SJCRH30 (cell line): ENCODE data around the gene TRIM10. TPM values are rescaled to one million over a fixed set of nuclear protein-coding genes. Genes with fewer than 3 reads are reported as not detected.
A peak's percentile ranks its signal among the peaks of the same experiment; 100 is the strongest.

Experiments used
- DNase-seq, 2 experiments: peaks; one replicate each; pipeline ENCODE4 v3.0.0-alpha.2; 2015 to 2020
- H3K27ac ChIP-seq: fragments of 250-450 bp; sonication (Bioruptor Pico); 2 replicates; pipeline ENCODE4 v1.5.1; 2020; ENCODE audit warnings: mild to moderate bottlenecking, moderate library complexity
- H3K27me3 ChIP-seq: fragments of 250-450 bp; sonication (Bioruptor Pico); 2 replicates; pipeline ENCODE4 v1.5.1; 2020; ENCODE audit warnings: mild to moderate bottlenecking, moderate library complexity
- H3K36me3 ChIP-seq: fragments of 250-450 bp; sonication (Bioruptor Pico); 2 replicates; pipeline ENCODE4 v1.5.1; 2020; ENCODE audit warnings: mild to moderate bottlenecking, moderate library complexity
- H3K4me1 ChIP-seq: fragments of 250-450 bp; sonication (Bioruptor Pico); 2 replicates; pipeline ENCODE4 v1.5.1; 2020; ENCODE audit warnings: mild to moderate bottlenecking, moderate library complexity
- H3K4me3 ChIP-seq: fragments of 250-450 bp; sonication (Bioruptor Pico); 2 replicates; pipeline ENCODE4 v1.5.1; 2020; ENCODE audit warnings: mild to moderate bottlenecking, moderate library complexity
- H3K9me3 ChIP-seq: fragments of 250-450 bp; sonication (Bioruptor Pico); replicated peaks from 2 replicates; pipeline ENCODE4 v1.5.1; 2020; ENCODE audit warnings: mild to moderate bottlenecking, moderate library complexity
- total RNA-seq: library from RNA; depleted of rRNA; stranded (reverse); fragments of >200 nt; shearing (Covaris generic); gene quantifications from 2 replicates; pipeline ENCODE4 v1.2.3, GENCODE V29; 2014; rRNA removed

Gene TRIM10, protein sequence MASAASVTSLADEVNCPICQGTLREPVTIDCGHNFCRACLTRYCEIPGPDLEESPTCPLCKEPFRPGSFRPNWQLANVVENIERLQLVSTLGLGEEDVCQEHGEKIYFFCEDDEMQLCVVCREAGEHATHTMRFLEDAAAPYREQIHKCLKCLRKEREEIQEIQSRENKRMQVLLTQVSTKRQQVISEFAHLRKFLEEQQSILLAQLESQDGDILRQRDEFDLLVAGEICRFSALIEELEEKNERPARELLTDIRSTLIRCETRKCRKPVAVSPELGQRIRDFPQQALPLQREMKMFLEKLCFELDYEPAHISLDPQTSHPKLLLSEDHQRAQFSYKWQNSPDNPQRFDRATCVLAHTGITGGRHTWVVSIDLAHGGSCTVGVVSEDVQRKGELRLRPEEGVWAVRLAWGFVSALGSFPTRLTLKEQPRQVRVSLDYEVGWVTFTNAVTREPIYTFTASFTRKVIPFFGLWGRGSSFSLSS
- not detected in 2 replicates for total RNA-seq

- DNase-seq = no peak
- no peak within 1 kb of the TSS for H3K27ac ChIP-seq
Measured at GRCh38 chr6:30160785-30161531, at the start of gene TRIM10. Gene TRIM10, minus strand, starts transcription at chr6:30161211. Its CDS starts 353 bp downstream, at chr6:30160858.

GRCh38 chr6:30207619-30208295 is 46.7 kb upstream of the TRIM10 start:
- Histone ChIP-seq H3K4me1 (peaks cover 33% of the 10 kb centered on the region), H3K4me3 (no peak overlapping the region), H3K9me3 (no peaks in the 10 kb centered on the region), H3K27me3 (no peaks in the 10 kb centered on the region), H3K27ac (peak overlapping the region; percentile 1), H3K36me3 (no peaks in the 10 kb centered on the region)
- DNase-seq = peak in 1 of 2 experiments; percentile 48

More at GRCh38 chr6:30160785-30161531, at the start of gene TRIM10:
- H3K27me3 ChIP-seq = no peaks in the 10 kb centered on the region
- H3K36me3 ChIP-seq = no peaks in the 10 kb centered on the region
- H3K4me1 ChIP-seq = no peaks in the 10 kb centered on the region
- H3K9me3 ChIP-seq = no peaks in the 10 kb centered on the region
- no peak within 1 kb of the TSS for H3K4me3 ChIP-seq

GRCh38 chr6:30206799-30207618 is 46.0 kb upstream of the TRIM10 start:
- peak; percentile 35 to 66 for DNase-seq
- no peaks in the 10 kb centered on the region for H3K27me3 ChIP-seq
- peak overlapping the region; percentile 1 for H3K27ac ChIP-seq
- H3K4me1 ChIP-seq = peaks cover 33% of the 10 kb centered on the region
- no peaks in the 10 kb centered on the region for H3K9me3 ChIP-seq
- H3K4me3 ChIP-seq = no peak overlapping the region
- no peaks in the 10 kb centered on the region for H3K36me3 ChIP-seq

DNA sequence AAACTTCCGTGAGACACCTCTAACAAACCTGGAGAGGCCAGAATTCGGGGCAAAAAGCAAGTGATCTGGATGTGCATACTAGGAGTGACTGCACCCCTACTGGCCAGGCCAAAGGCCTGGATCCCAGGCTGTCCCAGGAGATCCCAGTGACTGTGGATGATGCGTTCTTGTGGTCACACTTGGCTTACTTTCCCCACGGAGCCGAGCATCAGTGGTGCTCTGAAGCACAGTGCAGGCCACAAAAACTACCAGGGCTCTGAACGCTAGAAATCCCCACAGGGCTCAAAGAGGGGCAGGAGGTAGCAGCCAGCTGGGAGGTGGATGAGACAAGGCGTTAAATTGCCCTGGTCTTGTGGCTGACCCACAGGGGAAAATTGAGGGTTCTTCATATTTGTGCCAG is 45.1 kb upstream of the TRIM10 start:
- Histone ChIP-seq H3K9me3 (no peaks in the 10 kb centered on the region), H3K27me3 (no peaks in the 10 kb centered on the region), H3K36me3 (peaks cover 1% of the 10 kb centered on the region; the same call in 1 of the 2 replicates), H3K27ac (no peak overlapping the region), H3K4me3 (no peak overlapping the region), H3K4me1 (peaks cover 28% of the 10 kb centered on the region)
- DNase-seq = peak; percentile 22 to 34

DNA sequence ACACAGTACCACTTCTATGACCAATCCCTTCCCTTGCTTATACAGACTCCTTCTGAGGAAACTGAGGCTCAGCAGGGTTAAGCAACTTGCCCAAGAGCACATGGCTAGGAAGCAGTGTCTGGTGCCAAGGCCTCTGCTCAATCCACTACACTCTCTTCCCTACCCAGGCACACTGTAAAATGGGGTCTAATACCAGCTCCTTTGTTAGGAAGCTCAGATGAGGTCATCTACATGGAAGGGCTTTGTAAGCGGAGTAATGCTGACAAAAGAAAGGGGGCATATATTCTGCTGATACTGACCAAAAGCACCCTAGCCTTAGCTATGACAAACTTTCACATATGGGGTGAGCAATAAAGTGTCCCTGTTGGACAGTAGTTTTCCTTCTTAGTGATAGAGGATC is 43.1 kb upstream of the TRIM10 start:
- Histone ChIP-seq H3K4me3 (no peak overlapping the region), H3K36me3 (peaks cover 11% of the 10 kb centered on the region), H3K4me1 (peaks cover 25% of the 10 kb centered on the region), H3K9me3 (no peaks in the 10 kb centered on the region), H3K27ac (no peak overlapping the region), H3K27me3 (no peaks in the 10 kb centered on the region)
- DNase-seq = no peak

GRCh38 chr6:30202366-30202765 is 41.4 kb upstream of the TRIM10 start:
- no peak overlapping the region for H3K27ac ChIP-seq

DNA sequence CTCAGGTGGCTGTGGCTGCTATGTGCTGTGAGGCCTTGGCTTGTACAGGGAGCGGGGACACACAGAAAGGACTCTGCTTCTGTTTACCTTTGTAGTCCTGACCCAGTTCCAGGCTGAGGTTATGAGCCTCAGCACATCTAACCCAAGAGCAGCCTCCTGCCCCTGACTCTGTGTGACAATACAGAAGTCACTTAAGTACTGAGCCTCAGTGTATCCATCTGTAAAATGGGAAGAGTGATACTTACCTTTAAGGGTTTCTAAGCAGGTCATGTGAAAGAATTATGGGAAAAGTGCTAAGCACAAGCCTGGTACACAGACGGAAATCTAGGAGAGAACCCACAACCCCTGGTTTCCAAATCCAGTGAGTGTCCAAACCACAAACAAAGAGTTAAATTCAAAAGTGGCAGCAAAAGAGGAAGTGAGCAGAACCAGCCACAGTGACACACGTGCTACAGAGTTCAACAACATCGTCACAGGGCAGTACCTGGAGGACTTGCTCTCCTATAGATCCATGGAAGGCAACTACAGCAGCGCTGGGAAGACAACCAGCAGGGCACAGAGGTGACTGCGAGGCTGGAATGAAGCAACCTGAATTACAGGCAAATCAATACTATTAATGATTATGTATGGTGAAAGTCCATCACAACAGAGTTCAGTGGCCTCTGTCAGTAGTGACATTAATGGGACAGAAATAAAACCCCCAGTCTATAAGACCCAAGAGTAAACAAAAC is 39.7 kb upstream of the TRIM10 start:
- Histone ChIP-seq H3K27ac (no peak overlapping the region), H3K4me3 (no peak overlapping the region), H3K4me1 (no peaks in the 10 kb centered on the region), H3K36me3 (peaks cover 21% of the 10 kb centered on the region), H3K9me3 (no peaks in the 10 kb centered on the region), H3K27me3 (no peaks in the 10 kb centered on the region)
- DNase-seq = no peak

More at GRCh38 chr6:30202366-30202765, 41.4 kb upstream of the TRIM10 start:
- H3K4me3 ChIP-seq = no peak overlapping the region
- H3K36me3 ChIP-seq = peaks cover 19% of the 10 kb centered on the region
- no peaks in the 10 kb centered on the region for H3K9me3 ChIP-seq
- DNase-seq = no peak
- peaks cover 15% of the 10 kb centered on the region for H3K4me1 ChIP-seq
- H3K27me3 ChIP-seq = no peaks in the 10 kb centered on the region

DNA sequence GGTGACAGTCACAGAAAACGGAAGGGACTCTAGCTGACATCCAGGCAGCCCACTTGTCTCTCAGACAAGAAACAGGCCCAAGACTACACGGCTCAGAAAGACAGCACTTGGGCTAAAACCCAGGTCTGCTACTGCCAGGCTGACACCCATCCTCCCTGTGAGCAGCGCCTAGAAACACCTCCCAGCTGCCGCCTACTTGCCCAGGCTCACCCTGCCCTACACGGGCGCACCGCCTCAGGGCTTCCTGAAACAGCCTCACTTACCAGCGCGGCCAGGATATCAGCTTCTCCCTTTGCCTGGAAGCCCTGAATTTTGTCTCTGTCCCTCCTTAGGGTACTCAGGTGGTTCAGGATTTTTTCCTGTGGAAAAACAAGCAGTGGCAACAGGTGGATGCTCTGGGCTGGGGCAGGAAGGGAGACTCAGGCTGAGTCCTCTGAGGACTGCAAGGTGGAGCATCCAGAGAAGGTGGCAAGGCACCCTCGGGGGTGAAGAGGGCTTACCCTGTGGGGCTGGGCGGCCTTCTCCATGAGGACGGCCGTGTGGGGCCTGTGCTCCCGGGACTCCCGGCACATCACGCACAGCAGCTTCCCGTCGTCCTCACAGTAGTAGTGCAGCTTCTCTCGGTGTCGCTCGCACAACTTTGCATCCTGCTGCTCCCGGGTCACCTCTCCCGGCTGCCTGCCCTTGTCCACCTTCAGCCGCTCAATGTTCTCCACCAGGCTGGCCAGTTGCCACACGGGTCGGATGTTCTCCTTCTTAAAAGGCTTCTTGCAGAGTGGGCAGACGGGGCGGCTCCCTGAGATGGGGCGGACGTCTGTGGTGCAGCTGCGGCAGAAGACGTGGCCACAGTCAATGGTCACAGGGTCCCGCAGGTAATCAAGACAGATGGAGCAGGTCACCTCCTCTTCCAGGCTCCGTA is 37.4 kb upstream of the TRIM10 start:
- no peak for DNase-seq
- H3K27ac ChIP-seq = no peak overlapping the region
- no peak overlapping the region for H3K4me3 ChIP-seq
- H3K9me3 ChIP-seq = no peaks in the 10 kb centered on the region
- peaks cover 31% of the 10 kb centered on the region for H3K36me3 ChIP-seq
- H3K4me1 ChIP-seq = no peaks in the 10 kb centered on the region
- H3K27me3 ChIP-seq = no peaks in the 10 kb centered on the region

- no peaks in the 10 kb centered on the region for H3K27me3 ChIP-seq
- H3K4me3 ChIP-seq = no peak overlapping the region
- no peaks in the 10 kb centered on the region for H3K4me1 ChIP-seq
- peaks cover 37% of the 10 kb centered on the region for H3K36me3 ChIP-seq
- DNase-seq = no peak
- H3K27ac ChIP-seq = no peak overlapping the region
- no peaks in the 10 kb centered on the region for H3K9me3 ChIP-seq
Measured at GRCh38 chr6:30196376-30196775, 35.4 kb upstream of the TRIM10 start.

DNA sequence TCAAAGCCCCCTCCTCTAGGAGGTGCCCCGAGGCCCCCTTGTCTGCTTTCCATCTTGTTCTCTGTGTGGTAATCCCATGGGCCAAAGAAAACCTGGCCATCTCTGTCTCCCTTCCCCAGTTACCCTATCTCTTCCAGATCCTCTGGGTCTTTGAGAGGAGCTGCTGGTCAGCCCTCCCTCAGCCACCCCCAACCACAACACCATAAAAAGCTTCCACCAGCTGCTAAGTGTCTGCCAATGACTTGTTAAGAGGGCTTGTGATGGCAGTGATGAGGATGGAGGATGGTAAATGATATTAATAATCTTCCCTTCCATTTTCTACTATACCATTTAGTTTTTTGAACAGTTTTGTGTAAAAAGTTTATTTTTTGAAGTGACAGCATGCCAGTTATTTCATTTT is 34.9 kb upstream of the TRIM10 start:
- Histone ChIP-seq H3K27ac (no peak overlapping the region), H3K4me3 (no peak overlapping the region), H3K4me1 (no peaks in the 10 kb centered on the region), H3K27me3 (no peaks in the 10 kb centered on the region), H3K9me3 (no peaks in the 10 kb centered on the region), H3K36me3 (peaks cover 35% of the 10 kb centered on the region)
- DNase-seq = no peak

DNA sequence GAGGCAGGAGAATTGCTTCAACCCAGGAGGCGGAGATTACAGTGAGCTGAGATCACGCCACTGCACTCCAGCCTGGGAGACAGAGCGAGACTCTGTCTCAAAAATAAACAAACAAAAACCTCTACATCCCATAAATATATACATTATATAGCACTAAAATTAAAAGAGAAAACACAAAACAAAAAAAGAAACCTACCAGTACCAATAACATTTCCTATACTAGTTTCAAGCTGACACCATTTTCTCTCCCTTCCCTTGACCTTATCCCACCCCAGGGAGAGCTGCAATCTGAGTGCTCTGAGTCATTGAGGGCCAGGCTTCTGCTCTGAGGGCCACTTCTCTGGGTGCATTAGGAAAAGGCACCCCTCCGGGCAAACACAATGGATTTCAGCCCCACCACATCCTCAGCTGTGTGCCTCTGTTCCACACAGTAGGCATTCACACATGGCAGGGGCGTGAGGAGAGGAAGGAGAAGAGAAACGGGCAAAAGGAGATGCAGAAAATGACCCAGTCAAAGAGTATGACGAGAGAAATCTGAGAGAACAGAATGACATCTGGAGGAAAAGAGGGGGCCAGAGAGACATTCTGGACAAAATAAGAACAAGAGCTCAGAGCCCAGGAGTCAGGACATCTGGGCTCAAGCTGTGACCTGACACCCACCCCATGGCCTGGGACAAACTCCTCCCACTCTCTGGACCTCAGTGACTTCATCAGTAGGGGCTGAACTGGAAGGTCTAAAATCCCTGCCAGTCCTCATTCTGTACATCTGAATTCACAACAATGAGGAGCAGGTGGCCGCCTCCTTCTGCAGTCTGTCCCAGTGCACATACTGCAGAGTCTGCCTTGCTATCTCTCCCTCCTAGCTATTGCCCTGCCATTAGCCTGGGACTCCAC is 34.0 kb upstream of the TRIM10 start:
- Histone ChIP-seq H3K9me3 (no peaks in the 10 kb centered on the region), H3K36me3 (peaks cover 36% of the 10 kb centered on the region), H3K27ac (no peak overlapping the region), H3K4me1 (no peaks in the 10 kb centered on the region), H3K27me3 (no peaks in the 10 kb centered on the region), H3K4me3 (no peak overlapping the region)
- no peak for DNase-seq

GRCh38 chr6:30192076-30192475 is 31.1 kb upstream of the TRIM10 start:
- Histone ChIP-seq H3K9me3 (no peaks in the 10 kb centered on the region), H3K27ac (no peak overlapping the region), H3K27me3 (no peaks in the 10 kb centered on the region), H3K4me3 (no peak overlapping the region), H3K4me1 (no peaks in the 10 kb centered on the region), H3K36me3 (peaks cover 41% of the 10 kb centered on the region)
- no peak for DNase-seq
